ENCODE data around the gene TMIGD1. TPM values are rescaled to one million over a fixed set of nuclear protein-coding genes. Genes with fewer than 3 reads are reported as not detected.

TMIGD1 gene
- total RNA-seq, 2 donors from 2014 or later: not detected

DNA sequence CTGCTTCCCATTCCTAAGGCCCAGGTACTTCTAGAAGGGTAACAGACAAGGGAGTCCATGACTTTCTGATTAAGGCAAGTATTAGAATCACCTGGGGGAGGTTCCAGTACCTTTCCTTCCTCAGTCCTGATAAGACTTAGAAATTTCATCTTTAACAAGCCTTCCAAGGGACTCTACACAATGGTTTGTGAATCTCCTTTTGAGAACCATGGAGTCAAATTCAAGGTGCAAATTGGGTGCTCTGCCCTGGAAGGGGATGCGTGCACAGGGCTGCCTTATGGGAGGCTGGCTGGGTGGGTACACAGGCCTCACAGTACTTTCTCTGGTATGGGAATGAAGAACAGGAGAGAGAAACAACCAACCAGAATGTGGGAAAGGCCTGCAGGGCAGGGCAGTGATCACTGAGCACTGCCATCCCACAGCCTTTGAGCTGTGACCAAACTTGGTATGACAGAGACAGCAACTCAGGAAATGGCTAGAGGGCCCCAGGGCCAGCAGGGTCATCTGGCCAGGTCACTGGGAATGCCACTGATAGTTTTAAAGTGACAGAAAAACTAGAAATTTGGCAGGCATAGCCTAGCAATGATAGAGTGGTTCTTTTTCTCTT lies 3.6 kb upstream of the TMIGD1 start:
- intact Hi-C loops (cut with DNase I): no loop called here

DNA sequence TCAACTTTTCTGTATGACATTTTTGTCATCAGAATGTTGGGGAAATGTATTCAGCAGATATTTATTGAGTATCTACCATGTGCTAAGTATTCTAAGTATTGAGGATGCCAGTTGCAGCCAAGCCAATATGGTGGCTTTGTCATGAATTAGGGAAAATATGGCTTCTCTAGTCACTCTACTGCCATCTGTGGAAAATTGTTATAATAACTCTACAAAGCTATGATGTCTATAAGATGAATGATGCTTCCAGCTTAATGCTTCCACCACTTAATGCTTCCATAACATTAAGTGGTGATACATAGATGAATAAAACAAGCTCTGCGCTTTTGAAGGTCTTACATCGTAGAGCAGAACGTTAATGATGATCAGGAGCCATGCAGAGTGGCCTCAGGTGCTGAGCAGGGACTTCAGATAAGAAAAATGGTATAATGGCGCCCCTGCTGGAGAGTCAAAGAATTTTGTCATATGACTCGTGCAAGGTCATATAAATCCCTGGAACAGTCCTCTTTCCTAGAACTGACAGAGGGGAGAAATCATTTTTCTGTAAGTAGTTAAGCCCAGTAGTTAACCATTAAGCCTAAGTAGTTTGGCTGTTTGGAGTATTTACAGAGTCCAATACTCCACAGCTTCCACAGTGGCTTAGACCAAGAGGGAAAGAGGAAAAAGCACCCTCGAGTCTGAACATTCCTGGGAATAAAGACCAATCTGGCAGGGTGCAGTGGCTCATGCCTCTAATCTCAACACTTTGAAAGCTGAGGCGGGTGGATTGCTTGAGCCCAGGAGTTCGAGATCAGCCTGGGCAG lies 2.7 kb upstream of the TMIGD1 start:
- intact Hi-C loops (cut with DNase I): no loop called here
- no peak for DNase-seq (ENCODE audit: low spot score)

More for the DNA sequence above, 3.6 kb upstream of the TMIGD1 start:
- DNase-seq (ENCODE audit: low spot score): no peak

DNA sequence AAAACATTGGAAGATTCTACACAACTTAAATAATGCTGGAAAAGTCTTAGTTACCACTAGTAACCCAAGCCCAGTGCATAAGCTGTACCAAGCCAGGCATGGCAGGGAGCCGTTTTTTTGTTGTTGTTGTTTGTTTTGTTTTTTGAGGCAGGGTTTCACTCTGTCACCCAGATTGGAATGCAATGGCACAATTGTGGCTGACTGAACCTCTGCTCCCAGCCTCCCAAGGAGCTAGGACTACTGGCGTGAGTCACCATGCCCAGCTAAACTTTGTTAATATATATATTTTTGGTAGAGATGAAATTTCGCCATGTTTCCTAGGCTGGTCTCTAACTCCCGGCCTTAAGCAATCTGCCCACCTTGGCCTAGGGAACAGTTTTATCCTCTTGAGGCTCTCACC lies 564 bp upstream of the TMIGD1 start:
- intact Hi-C loops (cut with DNase I): loop anchor here in 1 of 2 donors (1.0 kb wide), 1 partner anchor 33 kb away; no protein-coding TSS in a partner anchor
- no peak for DNase-seq (ENCODE audit: low spot score)

DNA sequence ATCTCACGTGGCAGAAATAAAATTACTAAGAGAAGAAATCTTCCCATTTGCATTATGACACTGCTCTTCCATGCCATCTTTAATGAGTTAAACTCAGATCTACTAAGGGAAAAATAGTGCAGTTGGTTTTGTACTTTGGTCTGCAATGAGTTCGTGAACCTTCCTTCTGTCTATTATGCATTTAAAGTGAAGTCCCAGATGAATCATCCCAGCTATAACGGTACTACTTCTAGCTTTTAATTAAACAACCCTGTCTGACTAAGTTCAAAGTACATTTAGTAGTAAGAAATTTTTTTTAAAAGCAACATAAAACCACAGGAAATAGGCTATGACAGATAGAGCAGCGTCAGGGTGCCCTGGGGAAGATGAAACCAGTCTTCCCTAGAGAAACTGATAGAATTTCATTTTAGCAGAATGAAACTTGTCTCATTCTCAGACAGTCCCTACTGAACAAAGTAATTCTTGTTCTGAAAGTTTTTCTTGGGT lies 1.8 kb downstream of the TMIGD1 start:
- DNase-seq (ENCODE audit: low spot score): no peak
- intact Hi-C loops (cut with DNase I): no loop called here

DNA sequence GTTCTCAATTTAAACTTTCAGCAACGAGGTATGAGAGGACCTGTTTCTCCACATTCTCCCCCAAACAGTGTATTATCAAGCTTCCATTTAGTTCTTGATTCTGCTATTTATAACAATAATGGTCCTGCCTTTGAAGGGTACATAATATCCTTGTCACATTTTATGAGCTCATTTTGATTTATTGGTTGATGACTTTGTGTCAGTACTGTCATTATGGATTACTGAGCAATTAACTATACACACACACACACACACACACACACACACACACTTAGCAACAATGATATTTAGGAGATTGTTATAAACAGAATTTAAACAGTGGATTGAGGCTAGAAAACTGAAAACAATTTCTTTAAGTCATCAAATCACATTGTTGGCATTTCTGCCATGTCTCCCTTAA lies 7.0 kb downstream of the TMIGD1 start:
- intact Hi-C loops (cut with DNase I): no loop called here
- DNase-seq (ENCODE audit: low spot score): no peak

DNA sequence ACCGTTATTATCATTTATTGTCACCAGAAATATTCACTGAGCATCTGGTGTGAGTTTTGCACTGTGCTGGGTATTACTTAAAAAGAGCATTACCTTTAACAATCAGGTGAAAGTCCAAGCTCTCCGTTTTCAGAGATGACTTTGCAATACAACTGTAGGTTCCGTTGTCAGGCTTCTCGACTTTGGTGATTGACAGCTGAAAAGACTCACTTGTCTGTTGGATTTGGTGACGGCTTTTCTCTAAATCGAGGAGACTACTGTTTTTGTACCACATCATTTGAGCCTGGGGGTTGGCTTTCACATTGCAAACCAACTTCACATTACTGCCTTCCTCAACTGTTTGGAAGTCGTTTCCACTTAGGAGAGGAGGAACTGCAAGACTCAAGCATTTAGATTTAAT lies 9.1 kb downstream of the TMIGD1 start:
- intact Hi-C loops (cut with DNase I): no loop called here
- DNase-seq (ENCODE audit: low spot score): no peak

DNA sequence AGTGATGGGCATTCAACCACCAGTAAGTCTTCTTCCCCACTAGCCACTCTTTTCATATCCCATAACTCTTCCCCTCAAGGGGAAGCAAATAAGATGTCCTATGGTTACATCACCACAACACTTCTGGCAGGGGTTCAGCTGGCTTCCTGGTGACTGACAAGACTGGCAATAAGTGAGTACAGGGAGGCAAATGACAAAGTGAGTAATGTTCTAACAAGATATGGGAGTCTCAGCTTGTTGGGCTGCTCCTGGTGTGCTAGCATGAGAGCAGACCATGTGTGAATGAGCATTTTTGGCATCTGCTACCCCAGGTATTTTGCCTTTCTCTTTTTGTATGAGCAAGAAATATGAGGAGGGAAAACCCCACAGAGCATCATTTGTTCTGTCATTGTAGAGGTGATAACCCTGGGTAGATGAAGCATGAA lies 9.9 kb downstream of the TMIGD1 start:
- intact Hi-C loops (cut with DNase I): no loop called here
- DNase-seq (ENCODE audit: low spot score): no peak

DNA sequence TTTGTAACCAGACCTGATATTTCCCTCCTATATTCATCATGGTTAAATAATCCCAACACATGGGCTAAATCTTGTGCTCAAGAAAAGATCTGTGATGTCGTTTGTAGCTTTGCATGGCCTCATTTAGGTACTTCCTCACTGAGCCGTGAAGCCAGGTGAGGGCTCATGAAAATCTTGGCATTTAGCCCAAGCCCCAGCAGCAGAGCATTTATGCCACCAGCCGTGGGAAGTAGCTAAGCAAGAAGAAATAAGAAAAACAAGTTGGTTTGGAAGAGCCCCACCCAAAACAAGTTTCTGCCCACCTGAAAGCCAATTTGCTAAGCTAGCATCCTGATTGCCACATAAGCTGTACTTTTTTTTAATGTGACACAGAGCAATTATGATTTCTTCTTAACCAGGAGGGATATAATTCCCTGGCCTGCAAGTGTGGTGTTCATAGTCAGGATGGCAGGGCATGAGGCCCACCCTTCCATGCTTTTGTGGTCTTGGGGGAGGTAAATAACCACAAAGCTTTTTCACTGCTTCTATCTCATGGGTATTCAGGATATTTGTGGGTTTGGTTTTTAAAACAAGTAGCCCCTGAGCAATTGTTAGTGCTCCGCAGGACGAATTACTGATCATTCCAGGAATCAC lies 10.5 kb downstream of the TMIGD1 start:
- intact Hi-C loops (cut with DNase I): no loop called here

DNA sequence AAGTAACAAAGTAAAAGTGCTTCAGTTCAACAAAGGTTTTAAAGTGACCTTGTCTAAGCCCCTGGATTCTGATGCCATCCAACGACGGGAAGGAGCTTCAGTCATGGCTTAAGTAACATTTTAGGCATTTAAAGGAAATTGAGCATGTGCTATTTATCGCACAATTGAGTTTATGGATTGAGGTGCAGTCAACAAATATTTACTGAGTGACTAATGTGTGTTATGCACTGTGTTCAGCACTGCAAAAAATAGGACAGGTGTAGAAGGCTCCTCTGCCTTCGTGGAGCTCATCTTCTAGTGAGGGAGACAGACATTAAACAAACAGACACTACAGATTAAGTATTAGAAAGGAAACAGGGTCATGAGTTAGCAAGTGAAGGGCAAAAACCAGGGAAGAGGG lies 12.5 kb downstream of the TMIGD1 start:
- no peak for DNase-seq (ENCODE audit: low spot score)
- intact Hi-C loops (cut with DNase I): no loop called here

More for the DNA sequence above, 10.5 kb downstream of the TMIGD1 start:
- DNase-seq (ENCODE audit: low spot score): no peak

DNA sequence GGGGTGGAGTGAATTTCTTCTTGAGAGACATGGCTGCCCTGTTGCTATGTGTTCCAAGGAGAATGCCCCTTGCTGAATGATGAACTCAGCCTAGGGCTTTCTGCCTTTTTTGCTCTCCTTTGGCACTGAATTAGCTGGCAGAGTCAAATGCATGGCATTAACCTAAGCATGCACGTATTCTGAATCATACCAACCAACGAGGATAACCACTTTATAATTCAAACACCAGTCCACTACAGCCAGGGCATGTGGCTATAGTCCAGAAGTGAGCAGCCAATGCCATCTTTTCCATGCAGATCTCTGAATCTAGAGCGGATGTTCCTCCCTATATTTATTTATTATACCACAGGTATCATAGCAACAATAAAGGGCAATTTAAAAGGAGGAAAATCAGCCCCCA lies 15.7 kb downstream of the TMIGD1 start:
- intact Hi-C loops (cut with DNase I): no loop called here
- no peak for DNase-seq (ENCODE audit: low spot score)

DNA sequence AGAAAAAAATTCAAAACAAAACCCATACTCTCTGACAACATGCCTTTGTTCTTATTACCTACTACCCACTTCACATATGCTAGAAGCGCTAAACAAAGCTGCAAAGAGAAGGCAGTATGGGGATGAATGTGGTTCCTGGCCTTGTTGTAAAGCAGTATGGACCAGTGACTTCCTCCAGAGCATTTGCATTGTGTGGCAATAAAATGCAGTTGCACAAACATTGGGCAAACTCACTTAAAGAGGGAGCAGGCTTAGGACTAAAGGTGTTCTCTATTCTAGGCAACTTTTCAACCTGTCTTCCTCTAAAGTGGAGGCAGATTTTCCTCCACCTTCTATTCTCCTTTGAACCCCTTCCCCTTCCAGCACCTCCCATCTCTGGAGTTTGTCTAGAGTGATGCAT lies 17.1 kb downstream of the TMIGD1 start:
- intact Hi-C loops (cut with DNase I): no loop called here
- no peak for DNase-seq (ENCODE audit: low spot score)

DNA sequence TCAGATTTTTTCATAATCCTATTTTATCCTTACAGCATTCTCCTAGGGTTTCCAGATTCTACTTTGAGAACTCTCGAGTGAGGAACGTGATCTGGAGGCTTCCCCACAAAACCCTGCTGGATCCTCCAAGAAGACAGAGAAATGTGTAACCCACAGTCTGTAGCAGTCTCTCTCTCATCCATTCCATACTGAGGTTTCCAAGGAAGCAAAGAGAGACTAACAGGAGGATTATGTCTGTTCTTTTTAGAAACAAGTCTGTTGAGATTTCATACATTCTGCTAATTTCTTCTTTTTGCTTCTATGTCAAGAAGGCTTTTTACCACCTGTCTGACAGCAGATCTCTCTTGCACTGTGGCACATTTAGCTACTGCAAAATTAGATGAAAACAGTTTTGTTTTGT lies 18.8 kb downstream of the TMIGD1 start:
- no peak for DNase-seq (ENCODE audit: low spot score)
- intact Hi-C loops (cut with DNase I): no loop called here

DNA sequence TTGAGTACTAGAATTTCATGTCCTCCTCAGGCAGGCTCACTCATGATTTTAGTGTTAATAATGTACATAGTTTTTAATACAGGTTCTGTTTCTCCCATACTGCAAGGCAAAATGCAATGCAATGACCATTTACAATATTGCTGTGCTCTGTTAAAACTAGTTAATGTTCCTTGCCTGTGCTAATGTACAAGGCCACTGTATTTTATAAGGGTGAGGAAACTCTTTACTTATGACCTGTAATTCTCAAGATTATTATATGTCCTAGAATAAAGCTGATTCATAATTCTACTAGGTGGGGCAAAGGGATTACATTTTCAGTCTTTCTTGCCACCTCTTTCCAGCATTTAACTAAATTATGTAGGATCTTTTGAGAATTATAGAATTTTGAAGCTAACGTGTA lies 19.4 kb downstream of the TMIGD1 start:
- intact Hi-C loops (cut with DNase I): no loop called here

DNA sequence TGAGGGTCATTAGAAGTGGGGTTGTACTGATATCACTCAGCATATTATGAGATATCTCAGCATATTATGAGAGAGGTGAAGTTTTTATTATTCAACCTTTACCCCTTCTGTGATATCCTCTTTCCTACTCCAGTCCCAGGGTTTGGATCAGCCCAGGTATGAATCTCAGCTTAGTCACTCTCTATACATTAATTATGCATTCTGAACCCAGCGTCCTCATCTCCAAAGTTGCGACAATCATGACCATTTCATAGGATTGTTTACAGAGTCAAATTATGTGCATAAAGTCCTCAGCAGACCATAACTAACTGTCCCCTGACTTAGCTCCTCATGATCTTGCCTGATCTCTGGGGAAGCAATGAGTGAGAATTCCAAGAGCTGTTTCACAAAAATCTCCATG lies 21.6 kb downstream of the TMIGD1 start:
- intact Hi-C loops (cut with DNase I): no loop called here
- no peak for DNase-seq (ENCODE audit: low spot score)

More for the DNA sequence above, 19.4 kb downstream of the TMIGD1 start:
- no peak for DNase-seq (ENCODE audit: low spot score)

DNA sequence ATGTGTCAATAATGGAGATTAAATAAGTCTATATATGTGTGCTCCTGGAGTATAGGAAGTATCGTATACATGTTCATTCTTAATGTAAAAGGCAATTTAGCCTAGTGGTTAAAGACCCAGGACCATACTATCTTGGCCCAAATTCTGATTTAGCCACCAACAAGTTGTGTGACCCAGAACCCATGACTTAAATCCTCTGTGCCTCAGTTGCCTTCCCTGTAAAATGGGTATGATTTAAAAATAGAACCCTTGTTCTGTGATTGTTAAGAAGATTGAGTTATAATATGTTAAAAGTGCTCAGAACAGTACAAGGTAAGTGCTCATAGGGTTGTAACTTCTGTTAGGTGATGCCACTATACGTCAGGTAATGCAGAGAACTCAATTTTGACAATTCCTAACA lies 23.3 kb downstream of the TMIGD1 start:
- DNase-seq (ENCODE audit: low spot score): no peak
- intact Hi-C loops (cut with DNase I): no loop called here

DNA sequence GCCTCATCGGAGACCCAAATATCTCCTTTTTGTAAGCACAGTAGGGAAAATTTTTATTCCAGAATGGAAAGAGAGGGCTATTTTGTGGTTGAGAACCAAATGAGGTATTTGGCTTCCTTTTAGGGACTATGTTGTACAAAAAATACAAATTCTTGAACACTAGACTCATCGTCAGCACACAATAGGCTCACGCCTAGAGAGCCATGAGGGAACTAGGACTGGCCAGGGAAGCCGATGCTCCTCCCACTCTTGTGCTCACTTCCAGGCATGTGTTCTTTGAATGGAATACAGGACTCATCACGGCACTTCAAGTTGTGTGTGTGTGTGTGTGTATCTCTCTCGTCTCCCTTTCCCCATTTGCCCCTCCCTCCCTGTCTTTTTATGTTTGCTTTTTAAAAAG lies 24.3 kb downstream of the TMIGD1 start:
- intact Hi-C loops (cut with DNase I): no loop called here
- no peak for DNase-seq (ENCODE audit: low spot score)

DNA sequence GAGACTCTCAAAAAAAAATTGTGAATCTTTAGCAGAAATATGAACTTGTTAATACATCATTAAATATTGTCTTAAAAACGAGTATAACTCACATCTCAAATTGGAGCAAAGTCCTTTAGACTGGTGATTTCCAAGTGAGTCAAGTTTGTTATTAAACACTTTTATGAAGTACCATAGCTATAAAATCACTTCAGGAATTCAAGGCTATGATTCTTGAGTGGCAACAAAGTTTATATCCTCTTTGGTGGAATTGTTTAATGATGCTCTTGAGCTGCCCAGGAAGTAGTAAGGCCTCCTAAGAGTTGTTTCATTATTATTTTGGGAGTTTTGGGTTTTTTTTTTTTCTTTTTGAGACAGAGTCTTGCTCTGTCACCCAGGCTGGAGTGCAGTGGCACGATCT lies 25.5 kb downstream of the TMIGD1 start:
- DNase-seq (ENCODE audit: low spot score): no peak
- intact Hi-C loops (cut with DNase I): no loop called here

DNA sequence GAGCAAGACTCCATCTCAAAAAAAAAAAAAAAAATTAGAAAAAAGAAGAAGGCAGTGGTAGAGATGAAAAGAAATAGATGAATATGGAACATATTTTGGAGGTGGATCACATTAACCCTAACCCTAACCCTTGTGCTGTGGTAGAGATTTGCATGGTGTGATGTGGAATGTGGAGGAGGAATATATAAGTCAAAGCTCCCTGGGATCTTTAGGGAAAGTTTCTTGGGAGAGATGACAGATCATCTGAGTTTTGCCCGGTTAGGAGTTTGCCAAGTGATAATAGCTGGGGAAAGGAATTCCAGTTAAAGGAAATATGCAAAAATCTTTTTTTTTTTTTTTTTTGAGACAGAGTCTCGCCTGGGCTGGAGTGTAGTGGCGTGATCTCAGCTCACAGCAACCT lies 29.1 kb downstream of the TMIGD1 start:
- intact Hi-C loops (cut with DNase I): no loop called here
- no peak for DNase-seq (ENCODE audit: low spot score)

DNA sequence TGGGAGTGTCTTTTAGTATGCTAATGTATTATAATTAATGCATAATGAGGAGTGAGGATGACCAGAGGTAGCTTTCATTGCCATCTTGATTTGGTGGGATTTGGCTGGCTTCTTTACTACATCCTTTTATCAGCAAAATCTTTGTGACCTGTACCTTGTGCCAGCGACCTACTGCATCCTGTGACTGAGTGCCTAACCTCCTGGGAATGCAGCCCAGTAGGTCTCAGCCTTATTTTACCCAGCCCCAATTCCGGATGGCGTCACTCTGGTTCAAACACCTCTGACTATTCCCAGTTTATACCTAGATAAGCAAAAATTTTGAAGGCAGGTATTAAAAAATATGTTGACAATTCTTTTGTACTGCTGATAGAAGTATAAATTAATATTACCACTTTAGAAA lies 31.6 kb downstream of the TMIGD1 start:
- no peak for DNase-seq (ENCODE audit: low spot score)
- intact Hi-C loops (cut with DNase I): no loop called here

DNA sequence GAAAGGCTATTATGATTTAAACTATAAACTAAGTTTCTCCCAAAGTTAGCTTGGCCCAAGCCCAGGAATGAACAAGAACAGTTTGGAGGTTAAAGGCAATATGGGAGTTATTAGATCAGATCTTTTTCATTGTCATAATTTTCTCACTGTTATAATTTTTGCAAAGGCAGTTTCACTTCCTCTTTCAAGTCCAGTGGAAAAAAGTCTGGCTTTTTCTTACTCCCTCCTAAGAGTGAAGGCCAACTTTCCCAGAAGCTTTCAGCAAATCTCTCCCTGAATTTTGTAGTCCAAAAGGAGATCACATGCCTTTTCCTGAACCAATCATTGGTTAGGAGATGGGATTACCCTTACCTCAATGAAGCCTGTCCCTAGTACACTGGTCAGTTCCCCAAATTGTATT lies 33.0 kb downstream of the TMIGD1 start:
- intact Hi-C loops (cut with DNase I): loop anchor here in 1 of 2 donors (1.0 kb wide), 1 partner anchor 33 kb away; the partner anchor contains the start of gene TMIGD1
- no peak for DNase-seq (ENCODE audit: low spot score)
